GM23248 (cell line): ENCODE data around the gene KRTAP13-4. TPM values are rescaled to one million over a fixed set of nuclear protein-coding genes. Genes with fewer than 3 reads are reported as not detected.

ENCODE experiments used
- DNase-seq: peaks from one replicate; pipeline ENCODE4 v3.0.0-alpha.2; 2015
- H2AFZ ChIP-seq: fragments of 200-600 bp; sonication (generic); 2 replicates; pipeline ENCODE4 v1.6.1; 2016; ENCODE audit warnings: antibody characterized with exemption
- H3F3A ChIP-seq: fragments of 200-600 bp; sonication (generic); 2 replicates; pipeline ENCODE4 v1.6.1; 2016; ENCODE audit warnings: mild to moderate bottlenecking, antibody characterized with exemption, mixed run types; ENCODE audit not compliant: insufficient read depth
- H3K27ac ChIP-seq: fragments of 200-600 bp; sonication (generic); 2 replicates; pipeline ENCODE4 v1.5.1; 2016; ENCODE audit warnings: mild to moderate bottlenecking
- H3K27me3 ChIP-seq: fragments of 200-600 bp; sonication (generic); replicated peaks from 2 replicates; pipeline ENCODE4 v1.6.1; 2016; ENCODE audit warnings: mild to moderate bottlenecking; ENCODE audit not compliant: insufficient read depth
- H3K36me3 ChIP-seq: fragments of 200-600 bp; sonication (generic); 2 replicates; pipeline ENCODE4 v1.6.1; 2016; ENCODE audit warnings: low read depth, mild to moderate bottlenecking
- H3K4me1 ChIP-seq: fragments of 200-600 bp; sonication (generic); 2 replicates; pipeline ENCODE4 v1.6.1; 2016; ENCODE audit warnings: mild to moderate bottlenecking; ENCODE audit not compliant: insufficient read depth
- H3K4me2 ChIP-seq: fragments of 200-600 bp; sonication (generic); one replicate; pipeline ENCODE4 v1.6.1; 2016; ENCODE audit warnings: mild to moderate bottlenecking; ENCODE audit not compliant: unreplicated experiment
- H3K4me3 ChIP-seq: fragments of 200-600 bp; sonication (generic); 2 replicates; pipeline ENCODE4 v1.5.1; 2016; ENCODE audit warnings: mild to moderate bottlenecking
- H3K79me2 ChIP-seq: fragments of 200-600 bp; sonication (generic); 2 replicates; pipeline ENCODE4 v1.6.1; 2016; ENCODE audit warnings: mild to moderate bottlenecking; ENCODE audit not compliant: insufficient read depth
- H3K9ac ChIP-seq: fragments of 200-600 bp; sonication (generic); 2 replicates; pipeline ENCODE4 v1.6.1; 2016; ENCODE audit warnings: mild to moderate bottlenecking
- H3K9me2 ChIP-seq: fragments of 200-600 bp; sonication (generic); 2 replicates; pipeline ENCODE4 v1.6.1; 2016; ENCODE audit warnings: mixed run types, mild to moderate bottlenecking, moderate library complexity; ENCODE audit not compliant: insufficient read depth
- H3K9me3 ChIP-seq: fragments of 200-600 bp; sonication (generic); one replicate; pipeline ENCODE4 v1.6.1; 2017; ENCODE audit warnings: low read depth
- H4K20me1 ChIP-seq: fragments of 200-600 bp; sonication (generic); 2 replicates; pipeline ENCODE4 v1.6.0; 2016; ENCODE audit not compliant: insufficient read depth
- EZH2 ChIP-seq: fragments of 200-600 bp; sonication (generic); IDR thresholded peaks from 2 replicates; pipeline ENCODE4 v1.6.1; 2018; ENCODE audit warnings: antibody characterized with exemption, mild to moderate bottlenecking; ENCODE audit not compliant: insufficient read depth, poor library complexity, severe bottlenecking
- EZH2phosphoT487 ChIP-seq: fragments of 200-600 bp; sonication (generic); IDR thresholded peaks from 2 replicates; pipeline ENCODE4 v1.6.1; 2018; ENCODE audit warnings: antibody characterized with exemption, moderate library complexity, mild to moderate bottlenecking, low read depth; ENCODE audit not compliant: insufficient read depth
- WGBS, 2 experiments: methylation state at CpG; one replicate each; pipeline ENCODE4 v1.1.6; 2015 to 2017; ENCODE audit warnings: low lambda C conversion rate in 2 of 2, low coverage in 1 of 2; ENCODE audit errors: missing lambda C conversion rate in 2 of 2; 5-methylcytosine and 5-hydroxymethylcytosine counted together
- in situ Hi-C: fragments of 300-500 bp; cut with MboI; formaldehyde crosslinking; loops from 2 replicates; pipeline ENCODE4 v1.15.0; 2020
- polyA plus RNA-seq: library from polyadenylated mRNA; unstranded; fragments of >200 nt; fragmentation: Nextera tagmentation; extraction: Ambion mirVana; gene quantifications from 2 replicates; pipeline ENCODE4 v1.2.1, GENCODE V29; 2016
- total RNA-seq: library from RNA; depleted of rRNA; stranded (reverse); fragments of >200 nt; shearing (Covaris generic); gene quantifications from 2 replicates; pipeline ENCODE4 v1.2.3, GENCODE V29; 2014

Gene KRTAP13-4
- total and polyA plus RNA-seq, 2 experiments from 2014 or later, result not detected

GRCh38 chr21:30408782-30409494 lies 21.1 kb upstream of the KRTAP13-4 start:
- no peak for TF ChIP-seq EZH2
- no peak for TF ChIP-seq EZH2phosphoT487
- H3K4me2 ChIP-seq, result no peak overlapping the region
- in situ Hi-C loops, result no loop called here

GRCh38 chr21:30415993-30416392 lies 14.0 kb upstream of the KRTAP13-4 start:
- Histone ChIP-seq H3F3A (no peaks in the 10 kb centered on the region), H3K9ac (no peak overlapping the region), H4K20me1 (no peaks in the 10 kb centered on the region), H3K79me2 (no peaks in the 10 kb centered on the region), H3K27me3 (no peaks in the 10 kb centered on the region), H2AFZ (no peak overlapping the region), H3K36me3 (no peaks in the 10 kb centered on the region), H3K4me3 (no peak overlapping the region), H3K4me1 (no peaks in the 10 kb centered on the region), H3K9me3 (no peaks in the 10 kb centered on the region), H3K9me2 (no peaks in the 10 kb centered on the region), H3K27ac (no peak overlapping the region), H3K4me2 (no peak overlapping the region)
- in situ Hi-C loops, result no loop called here
- 10 to 15% methylated on average over 5 of the region's 5 CpGs for WGBS, 2 experiments
- DNase-seq, result no peak
- TF ChIP-seq EZH2phosphoT487, result no peak
- no peak for TF ChIP-seq EZH2

More at GRCh38 chr21:30408782-30409494, 21.1 kb upstream of the KRTAP13-4 start:
- DNase-seq, result peak; percentile 49
- 13 to 19% methylated on average over 14 of the region's 14 CpGs for WGBS, 2 experiments
- Histone ChIP-seq H3K9me2 (no peaks in the 10 kb centered on the region), H3K36me3 (no peaks in the 10 kb centered on the region), H3K79me2 (no peaks in the 10 kb centered on the region), H3K4me1 (no peaks in the 10 kb centered on the region), H3K9me3 (no peaks in the 10 kb centered on the region), H2AFZ (no peak overlapping the region), H4K20me1 (no peaks in the 10 kb centered on the region), H3K27me3 (no peaks in the 10 kb centered on the region), H3K4me3 (no peak overlapping the region), H3K27ac (no peak overlapping the region), H3F3A (no peaks in the 10 kb centered on the region), H3K9ac (no peak overlapping the region)

GRCh38 chr21:30425826-30426225 lies 4.2 kb upstream of the KRTAP13-4 start, which contains the start of gene KRTAP13-3:
KRTAP13-3 (minus strand) TSS chr21:30425926; CDS start chr21:30425912, 14 bp downstream.
- 24 to 27% methylated on average over 5 of the region's 5 CpGs for WGBS, 2 experiments

GRCh38 chr21:30426731-30427130 lies 3.3 kb upstream of the KRTAP13-4 start:
- no peak overlapping the region for H3K4me3 ChIP-seq
- no peaks in the 10 kb centered on the region for H3K4me1 ChIP-seq
- no peak overlapping the region for H2AFZ ChIP-seq
- H3K4me2 ChIP-seq, result no peak overlapping the region
- H3K27ac ChIP-seq, result no peak overlapping the region
- no peaks in the 10 kb centered on the region for H3K27me3 ChIP-seq
- no peaks in the 10 kb centered on the region for H3K36me3 ChIP-seq
- DNase-seq, result no peak
- no peak overlapping the region for H3K9ac ChIP-seq
- TF ChIP-seq EZH2 (no peak), EZH2phosphoT487 (no peak)
- H3K9me3 ChIP-seq, result no peaks in the 10 kb centered on the region
- no peaks in the 10 kb centered on the region for H4K20me1 ChIP-seq
- in situ Hi-C loops, result no loop called here
- WGBS, 2 experiments, result 6 to 20% methylated on average over 3 of the region's 3 CpGs
- H3K79me2 ChIP-seq, result no peaks in the 10 kb centered on the region
- no peaks in the 10 kb centered on the region for H3F3A ChIP-seq
- H3K9me2 ChIP-seq, result no peaks in the 10 kb centered on the region

More at GRCh38 chr21:30425826-30426225, 4.2 kb upstream of the KRTAP13-4 start, which contains the start of gene KRTAP13-3:
- no peak within 1 kb of the TSS for H3K4me2 ChIP-seq
- no peak for TF ChIP-seq EZH2
- TF ChIP-seq EZH2phosphoT487, result no peak
- no peaks in the 10 kb centered on the region for H3K9me3 ChIP-seq
- no peaks in the 10 kb centered on the region for H3K9me2 ChIP-seq
- no peaks in the 10 kb centered on the region for H3K27me3 ChIP-seq
- H3K4me3 ChIP-seq, result no peak within 1 kb of the TSS
- no peaks in the 10 kb centered on the region for H3K79me2 ChIP-seq
- H3K9ac ChIP-seq, result no peak within 1 kb of the TSS
- no peak within 1 kb of the TSS for H3K27ac ChIP-seq
- in situ Hi-C loops, result no loop called here
- no peaks in the 10 kb centered on the region for H3K4me1 ChIP-seq
- H3F3A ChIP-seq, result no peaks in the 10 kb centered on the region
- H2AFZ ChIP-seq, result no peak within 1 kb of the TSS
- DNase-seq, result no peak
- no peaks in the 10 kb centered on the region for H3K36me3 ChIP-seq
- no peaks in the 10 kb centered on the region for H4K20me1 ChIP-seq
